Nephron progenitor cell (in vitro differentiated cells): ENCODE results near the gene THY1.

ENCODE experiments used
- DNase-seq: peaks from one replicate; pipeline ENCODE4 v3.0.0; 2021
- H3K27ac Mint-ChIP-seq: 2 replicates; pipeline ENCODE4 v1.8.0; 2021; ENCODE audit warnings: mild to moderate bottlenecking, moderate library complexity, mixed read lengths
- H3K27me3 Mint-ChIP-seq: 2 replicates; pipeline ENCODE4 v1.8.0; 2021; ENCODE audit warnings: mild to moderate bottlenecking, low read depth, mixed read lengths; ENCODE audit not compliant: poor library complexity
- H3K36me3 Mint-ChIP-seq: 2 replicates; pipeline ENCODE4 v1.8.0; 2021; ENCODE audit warnings: low read depth, mixed read lengths
- H3K4me1 Mint-ChIP-seq: 2 replicates; pipeline ENCODE4 v1.8.0; 2021; ENCODE audit warnings: mixed read lengths
- H3K4me3 Mint-ChIP-seq: 2 replicates; pipeline ENCODE4 v1.8.0; 2021; ENCODE audit warnings: mild to moderate bottlenecking, moderate library complexity, mixed read lengths
- H3K9me3 Mint-ChIP-seq: 2 replicates; pipeline ENCODE4 v1.8.0; 2021; ENCODE audit warnings: mild to moderate bottlenecking, moderate library complexity, mixed read lengths
- CTCF ChIP-seq: fragments of 200-600 bp; sonication (generic); IDR thresholded peaks from 2 replicates; pipeline ENCODE4 v1.5.0; 2021; ENCODE audit warnings: antibody characterized with exemption

Gene THY1

GRCh38 chr11:119421941-119422808, 797 bp downstream of the THY1 start:
- no peaks in the 10 kb centered on the region for H3K9me3 Mint-ChIP-seq
- peak overlapping the region; percentile 85 for H3K4me3 Mint-ChIP-seq
- peak; percentile 68 for DNase-seq
- peaks cover 50% of the 10 kb centered on the region for H3K4me1 Mint-ChIP-seq
- peaks cover 18% of the 10 kb centered on the region for H3K36me3 Mint-ChIP-seq
- no peak for TF ChIP-seq CTCF
- H3K27me3 Mint-ChIP-seq: peaks cover 41% of the 10 kb centered on the region
- H3K27ac Mint-ChIP-seq: no peak overlapping the region

GRCh38 chr11:119421351-119421750, 1.6 kb downstream of the THY1 start:
- DNase-seq: no peak
- H3K9me3 Mint-ChIP-seq: no peaks in the 10 kb centered on the region
- peaks cover 18% of the 10 kb centered on the region for H3K36me3 Mint-ChIP-seq
- peaks cover 41% of the 10 kb centered on the region for H3K27me3 Mint-ChIP-seq
- no peak overlapping the region for H3K27ac Mint-ChIP-seq
- no peak for TF ChIP-seq CTCF
- peak overlapping the region; percentile 85 for H3K4me3 Mint-ChIP-seq
- H3K4me1 Mint-ChIP-seq: peaks cover 50% of the 10 kb centered on the region

- peaks cover 41% of the 10 kb centered on the region for H3K27me3 Mint-ChIP-seq
- H3K4me1 Mint-ChIP-seq: peaks cover 50% of the 10 kb centered on the region
- no peak overlapping the region for H3K27ac Mint-ChIP-seq
- no peak for DNase-seq
- H3K9me3 Mint-ChIP-seq: no peaks in the 10 kb centered on the region
- no peak for TF ChIP-seq CTCF
- H3K36me3 Mint-ChIP-seq: peaks cover 18% of the 10 kb centered on the region
- H3K4me3 Mint-ChIP-seq: peak overlapping the region; percentile 22
Observed at GRCh38 chr11:119420631-119421030, 2.3 kb downstream of the THY1 start.

- peak; percentile 18 for DNase-seq
- peaks cover 41% of the 10 kb centered on the region for H3K27me3 Mint-ChIP-seq
- H3K4me3 Mint-ChIP-seq: no peak overlapping the region
- no peaks in the 10 kb centered on the region for H3K9me3 Mint-ChIP-seq
- H3K27ac Mint-ChIP-seq: no peak overlapping the region
- H3K36me3 Mint-ChIP-seq: peaks cover 18% of the 10 kb centered on the region
- no peak for TF ChIP-seq CTCF
- H3K4me1 Mint-ChIP-seq: peaks cover 50% of the 10 kb centered on the region
Observed at GRCh38 chr11:119419834-119420492, 3.0 kb downstream of the THY1 start.

GRCh38 chr11:119419246-119419645, 3.7 kb downstream of the THY1 start:
- TF ChIP-seq CTCF: no peak
- Mint-ChIP-seq H3K27me3 (peaks cover 37% of the 10 kb centered on the region), H3K36me3 (peaks cover 18% of the 10 kb centered on the region), H3K9me3 (no peaks in the 10 kb centered on the region), H3K4me3 (no peak overlapping the region), H3K27ac (peak overlapping the region; percentile 11), H3K4me1 (peaks cover 42% of the 10 kb centered on the region)
- DNase-seq: no peak
